ENCODE data around the gene PQBP1. TPM values are rescaled to one million over a fixed set of nuclear protein-coding genes. Genes with fewer than 3 reads are reported as not detected.

PQBP1 gene
- total and polyA plus RNA-seq, 2 of the 13 experiments (the other 11 are each of a cell fraction or from before 2014, with no cell fraction given): 58.1 to 80.9 TPM

DNA sequence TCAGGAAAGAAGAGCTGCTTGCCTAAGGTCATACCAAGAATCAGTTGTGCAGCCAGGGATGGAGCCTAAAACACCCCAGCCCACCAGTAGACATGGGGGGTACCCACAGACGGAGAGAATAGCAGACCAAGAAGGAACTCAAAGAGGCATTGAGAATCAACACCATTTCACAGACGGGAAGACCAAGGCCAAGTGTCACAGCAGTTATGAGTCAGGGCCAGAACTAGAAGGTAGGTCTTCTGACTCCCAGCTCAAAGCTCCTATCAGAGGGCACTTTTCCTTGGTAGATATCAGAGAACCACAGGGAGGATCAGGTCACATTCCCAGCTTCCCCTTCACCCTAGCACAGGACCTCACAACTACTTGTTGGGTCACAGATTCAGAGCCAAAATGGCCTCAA lies 45.2 kb downstream of the PQBP1 start:
- Histone ChIP-seq H3K27ac (ENCODE audit: extremely low read length, insufficient read depth, low read length) (no peak overlapping the region), H3K4me3 (replicated peaks in 1 of 3; ENCODE audit: insufficient read depth in 1 of 3, low read depth in 2 of 3, low read length in 3 of 3) (no peak overlapping the region), H3K4me1 (ENCODE audit: insufficient read depth, low read length) (peaks cover 29% of the 10 kb centered on the region), H4K20me1 (ENCODE audit: insufficient read depth, low read length) (peaks cover 4% of the 10 kb centered on the region; the same call in 1 of the 2 replicates), H3K79me2 (ENCODE audit: insufficient read depth, low read length) (peaks cover 25% of the 10 kb centered on the region), H3K4me2 (ENCODE audit: low read depth, low read length) (no peak overlapping the region), H3K36me3 (replicated peaks in 1 of 2; ENCODE audit: control insufficient read depth in 1 of 2, insufficient read depth in 2 of 2, low read length in 2 of 2) (peaks cover 3 to 14% of the 10 kb centered on the region in 2 experiments; a peak in 3 of 5 replicates), H2AFZ (ENCODE audit: low read length) (no peak overlapping the region), H3K9ac (ENCODE audit: insufficient read depth, low read depth, low read length) (no peak overlapping the region), H3K9me3 (ENCODE audit: low read length) (no peaks in the 10 kb centered on the region), H3K27me3 (ENCODE audit: control insufficient read depth in 1 of 2, insufficient read depth in 2 of 2, low read length in 2 of 2) (no peaks in the 10 kb centered on the region)
- FAIRE-seq (no peak), ATAC-seq (no peak), DNase-seq (ENCODE audit: low spot score) (no peak)
- CTCF ChIA-PET (ENCODE audit: low intra/inter-chr PET ratio, low total read pairs): no interaction called here
- in situ Hi-C loops (cut with HindIII; ENCODE audit: extremely low pct_ligation_motif_present, low pct_unique_long_range_greater_than_20kb) (no loop called here), intact Hi-C loops (cut with micrococcal nuclease; ENCODE audit: unreplicated experiment) (no loop called here)
- 100% methylated on average over 1 of the region's 2 CpGs for WGBS (ENCODE audit: low lambda C conversion rate)
- POLR2A ChIA-PET: interaction anchor here (1.0 kb wide), 1 partner anchor 230 kb away, joined by 3 read pairs; no protein-coding TSS in a partner anchor
- BruUV-seq (replicated peaks): no TSS peak
- TF ChIP-seq ISX (CRISPR knock-in tag; conservative IDR thresholded peaks at IDR 0.05): no peak
- no peak for TF ChIP-seq SMAD3 (CRISPR knock-in tag; IDR thresholded peaks at IDR 0.05)
- TF ChIP-seq ZNF670 (CRISPR knock-in tag; IDR thresholded peaks at IDR 0.05; ENCODE audit: borderline replicate concordance): no peak
- no peak for TF ChIP-seq IRF2 (CRISPR knock-in tag; IDR thresholded peaks at IDR 0.05)
- no peak for TF ChIP-seq ERF (CRISPR knock-in tag; IDR thresholded peaks at IDR 0.05)
- TF ChIP-seq KMT2B (CRISPR knock-in tag; IDR thresholded peaks at IDR 0.05): no peak
- TF ChIP-seq, protein P1, sequence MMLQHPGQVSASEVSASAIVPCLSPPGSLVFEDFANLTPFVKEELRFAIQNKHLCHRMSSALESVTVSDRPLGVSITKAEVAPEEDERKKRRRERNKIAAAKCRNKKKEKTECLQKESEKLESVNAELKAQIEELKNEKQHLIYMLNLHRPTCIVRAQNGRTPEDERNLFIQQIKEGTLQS (CRISPR knock-in tag; IDR thresholded peaks at IDR 0.05): no peak

DNA sequence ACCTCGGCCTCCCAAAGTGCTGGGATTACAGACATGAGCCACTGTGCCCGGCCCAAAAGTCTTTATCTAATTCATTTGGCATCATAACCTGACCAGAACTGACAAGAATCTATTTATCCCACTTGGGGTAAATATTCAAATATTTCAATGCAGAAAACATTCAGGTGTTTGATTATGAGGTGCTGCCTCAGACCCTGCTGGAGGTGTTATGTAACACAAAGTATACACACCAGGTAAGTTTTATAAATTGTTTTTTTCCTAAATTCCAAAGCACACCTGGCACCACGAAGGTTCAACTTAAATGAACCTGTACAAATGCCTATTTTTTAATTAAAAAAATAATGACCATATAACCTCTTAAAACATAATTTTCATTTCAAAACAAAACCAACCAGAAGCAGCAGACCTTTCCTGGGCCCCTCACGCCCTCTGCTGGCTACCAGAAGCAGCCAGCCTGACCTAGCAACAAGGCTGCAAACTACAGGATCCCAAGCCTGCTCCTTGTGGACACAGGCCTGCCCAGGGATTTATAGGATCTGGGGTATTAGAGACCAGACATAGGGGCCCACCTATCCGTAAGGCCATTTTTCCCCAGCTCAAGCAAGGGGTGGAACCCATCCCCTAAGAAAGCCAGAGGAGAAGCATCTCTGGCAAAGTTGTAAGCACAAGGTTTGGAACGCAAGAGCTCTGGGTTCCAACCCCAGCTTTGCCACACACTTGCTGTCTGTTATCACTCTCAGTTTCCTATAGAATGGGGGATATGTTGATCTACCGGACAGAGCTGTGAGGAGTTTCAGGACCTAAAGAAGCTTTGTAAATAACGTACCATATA lies 48.0 kb downstream of the PQBP1 start:
- H3K36me3 ChIP-seq (replicated peaks in 1 of 2; ENCODE audit: control insufficient read depth in 1 of 2, insufficient read depth in 2 of 2, low read length in 2 of 2): peaks cover 0 to 4% of the 10 kb centered on the region in 2 experiments; a peak in 2 of 5 replicates
- no peak overlapping the region for H3K27ac ChIP-seq (ENCODE audit: extremely low read length, insufficient read depth, low read length)
- H3K27me3 ChIP-seq (ENCODE audit: control insufficient read depth in 1 of 2, insufficient read depth in 2 of 2, low read length in 2 of 2): no peaks in the 10 kb centered on the region
- CTCF ChIA-PET (ENCODE audit: low intra/inter-chr PET ratio, low total read pairs): interaction anchor here (1.1 kb wide), 1 partner anchor 28 kb away, joined by 3 read pairs; no protein-coding TSS in a partner anchor
- in situ Hi-C loops (cut with HindIII; ENCODE audit: extremely low pct_ligation_motif_present, low pct_unique_long_range_greater_than_20kb): no loop called here
- H3K4me2 ChIP-seq (ENCODE audit: low read depth, low read length): no peak overlapping the region
- no TSS peak for BruUV-seq (replicated peaks)
- H3K9ac ChIP-seq (ENCODE audit: insufficient read depth, low read depth, low read length): no peak overlapping the region
- intact Hi-C loops (cut with micrococcal nuclease; ENCODE audit: unreplicated experiment): loop anchor here (1.0 to 5.0 kb wide), 2 partner anchors 17 to 183 kb away; partner anchors contain the start of gene GLOD5
- peak; percentile 87 for FAIRE-seq
- peak; percentile 40 for DNase-seq (ENCODE audit: low spot score)
- H3K4me3 ChIP-seq (replicated peaks in 1 of 3; ENCODE audit: insufficient read depth in 1 of 3, low read depth in 2 of 3, low read length in 3 of 3): no peak overlapping the region
- POLR2A ChIA-PET: interaction anchor here (1.1 to 1.2 kb wide), 2 partner anchors 11 to 12 kb away, joined by 3 to 4 read pairs; partner anchors contain the start of gene OTUD5
- H3K4me1 ChIP-seq (ENCODE audit: insufficient read depth, low read length): peaks cover 25% of the 10 kb centered on the region
- H4K20me1 ChIP-seq (ENCODE audit: insufficient read depth, low read length): peaks cover 4% of the 10 kb centered on the region; the same call in 1 of the 2 replicates
- H3K9me3 ChIP-seq (ENCODE audit: low read length): no peaks in the 10 kb centered on the region
- peaks cover 13% of the 10 kb centered on the region for H3K79me2 ChIP-seq (ENCODE audit: insufficient read depth, low read length)
- WGBS (ENCODE audit: low lambda C conversion rate): 50% methylated on average over 4 of the region's 8 CpGs
- no peak overlapping the region for H2AFZ ChIP-seq (ENCODE audit: low read length)
- ATAC-seq: peak; percentile 80
- TF ChIP-seq ZEB1 (IDR thresholded peaks at IDR 0.05; ENCODE audit: insufficient replicate concordance, low read depth) (no peak), PAWR (CRISPR knock-in tag; IDR thresholded peaks at IDR 0.05; ENCODE audit: borderline replicate concordance) (no peak), ZNF567 (CRISPR knock-in tag; IDR thresholded peaks at IDR 0.05; ENCODE audit: borderline replicate concordance) (no peak), SAP130 (CRISPR knock-in tag; IDR thresholded peaks at IDR 0.05; ENCODE audit: low read depth) (0 out of 2 replicates have a peak, but pooled peaks have one; percentile 27), ZSCAN5A (CRISPR knock-in tag; IDR thresholded peaks at IDR 0.05; ENCODE audit: borderline replicate concordance) (no peak), STAG1 (CRISPR knock-in tag; IDR thresholded peaks at IDR 0.05) (peak; percentile 63)
- TF ChIP-seq, protein P2, sequence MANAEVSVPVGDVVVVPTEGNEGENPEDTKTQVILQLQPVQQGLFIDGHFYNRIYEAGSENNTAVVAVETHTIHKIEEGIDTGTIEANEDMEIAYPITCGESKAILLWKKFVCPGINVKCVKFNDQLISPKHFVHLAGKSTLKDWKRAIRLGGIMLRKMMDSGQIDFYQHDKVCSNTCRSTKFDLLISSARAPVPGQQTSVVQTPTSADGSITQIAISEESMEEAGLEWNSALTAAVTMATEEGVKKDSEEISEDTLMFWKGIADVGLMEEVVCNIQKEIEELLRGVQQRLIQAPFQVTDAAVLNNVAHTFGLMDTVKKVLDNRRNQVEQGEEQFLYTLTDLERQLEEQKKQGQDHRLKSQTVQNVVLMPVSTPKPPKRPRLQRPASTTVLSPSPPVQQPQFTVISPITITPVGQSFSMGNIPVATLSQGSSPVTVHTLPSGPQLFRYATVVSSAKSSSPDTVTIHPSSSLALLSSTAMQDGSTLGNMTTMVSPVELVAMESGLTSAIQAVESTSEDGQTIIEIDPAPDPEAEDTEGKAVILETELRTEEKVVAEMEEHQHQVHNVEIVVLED (CRISPR knock-in tag; IDR thresholded peaks at IDR 0.05; ENCODE audit: borderline replicate concordance): no peak
